A673 (cell line): ENCODE data around the gene GMCL2. TPM values are rescaled to one million over a fixed set of nuclear protein-coding genes. Genes with fewer than 3 reads are reported as not detected.

Experiments used
- BruUV-seq: library from RNA; stranded (reverse); fragments of 400-500 nt; replicated peaks from 2 replicates; lab custom pipeline; 2021; lab: Mats Ljungman, UMichigan
- CTCF ChIA-PET: fragments of 300-600 bp; sonication (Branson Sonifier 250); formaldehyde crosslinking; loops from one replicate; lab custom pipeline; 2022; ENCODE audit warnings: antibody characterized with exemption; lab: Charles Lee
- POLR2A ChIA-PET: fragments of 300-600 bp; sonication (Branson Sonifier 250); formaldehyde crosslinking; loops from one replicate; lab custom pipeline; 2022; ENCODE audit warnings: antibody characterized with exemption; ENCODE audit not compliant: low non-redundant PET; lab: Charles Lee
- DNase-seq: peaks from one replicate; pipeline ENCODE4 v3.0.0-alpha.2; 2015; ENCODE audit warnings: low spot score
- H3K27ac ChIP-seq: fragments of 200-600 bp; sonication (generic); 2 replicates; pipeline ENCODE4 v1.5.1; 2016; ENCODE audit warnings: mixed run types, low read depth, mild to moderate bottlenecking, mixed read lengths, antibody characterized with exemption, low read length; ENCODE audit not compliant: poor library complexity, severe bottlenecking
- H3K27me3 ChIP-seq: fragments of 200-600 bp; sonication (generic); replicated peaks from 2 replicates; pipeline ENCODE4 v1.6.1; 2017; ENCODE audit warnings: mixed run types, low read depth, mild to moderate bottlenecking, mixed read lengths, antibody characterized with exemption, low read length; ENCODE audit not compliant: insufficient read depth, poor library complexity
- H3K36me3 ChIP-seq: fragments of 200-600 bp; sonication (generic); 2 replicates; pipeline ENCODE4 v1.6.1; 2016; ENCODE audit warnings: mixed run types, mild to moderate bottlenecking, mixed read lengths, antibody characterized with exemption, low read length; ENCODE audit not compliant: insufficient read depth, poor library complexity, severe bottlenecking
- H3K4me1 ChIP-seq: fragments of 200-600 bp; sonication (generic); 2 replicates; pipeline ENCODE4 v1.6.1; 2017; ENCODE audit warnings: mixed run types, mild to moderate bottlenecking, mixed read lengths, antibody characterized with exemption, low read length; ENCODE audit not compliant: insufficient read depth, poor library complexity, severe bottlenecking
- H3K4me3 ChIP-seq: fragments of 200-600 bp; sonication (generic); 2 replicates; pipeline ENCODE4 v1.5.1; 2016; ENCODE audit warnings: low read depth, mixed run types, mild to moderate bottlenecking, mixed read lengths, low read length; ENCODE audit not compliant: poor library complexity, severe bottlenecking
- H3K9me3 ChIP-seq: fragments of 200-600 bp; sonication (generic); 2 replicates; pipeline ENCODE4 v1.6.1; 2016; ENCODE audit warnings: mixed run types, low read depth, mild to moderate bottlenecking, mixed read lengths, antibody characterized with exemption, low read length; ENCODE audit not compliant: poor library complexity, severe bottlenecking
- CTCF ChIP-seq: fragments of 300-800, 200-600 bp; sonication (generic); conservative IDR thresholded peaks from 2 replicates; pipeline ENCODE4 v1.5.1; 2017; ENCODE audit warnings: low read depth, mild to moderate bottlenecking, antibody characterized with exemption, low read length, moderate library complexity, mixed read lengths
- EZH2 ChIP-seq: fragments of 200-600 bp; sonication (generic); IDR thresholded peaks from 2 replicates; pipeline ENCODE4 v1.6.1; 2017; ENCODE audit warnings: borderline replicate concordance, low read depth, mild to moderate bottlenecking, mixed read lengths, antibody characterized with exemption, low read length; ENCODE audit not compliant: poor library complexity, severe bottlenecking
- intact Hi-C: fragments of 100-400 bp; cut with micrococcal nuclease; formaldehyde crosslinking; loops from one replicate; pipeline ENCODE4 v1.10.0; 2022; ENCODE audit not compliant: unreplicated experiment
- total RNA-seq: library from RNA; stranded (reverse); gene quantifications from 2 replicates; pipeline ENCODE4 v1.2.3, GENCODE V29; 2021

The GMCL2 gene
- total RNA-seq, 1 experiment from 2014 or later, result not detected

DNA sequence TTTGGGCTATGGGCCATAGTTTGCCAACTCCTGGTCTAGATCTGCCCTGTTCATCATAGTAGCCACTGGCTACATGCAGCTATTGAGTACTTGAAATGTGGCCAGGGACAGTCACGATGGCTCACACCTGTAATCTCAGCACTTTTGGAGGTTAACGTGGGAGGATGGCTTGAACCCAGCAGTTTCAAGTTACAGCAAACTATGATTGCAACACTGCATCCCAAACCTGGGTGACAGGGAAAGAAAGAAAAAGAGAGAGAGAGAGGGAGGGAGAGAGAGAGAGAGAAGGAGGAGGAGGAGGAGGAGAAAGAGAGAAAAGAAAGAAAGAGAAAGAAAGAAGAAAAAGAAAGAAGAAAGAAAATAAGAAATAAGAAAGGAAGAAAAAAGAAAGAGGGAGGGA, 5.1 kb upstream of the GMCL2 start:
- no peaks in the 10 kb centered on the region for H3K36me3 ChIP-seq
- H3K4me3 ChIP-seq, result no peak overlapping the region
- TF ChIP-seq CTCF (no peak), EZH2 (no peak)
- H3K27me3 ChIP-seq, result no peaks in the 10 kb centered on the region
- no peaks in the 10 kb centered on the region for H3K4me1 ChIP-seq
- no TSS peak for BruUV-seq
- H3K9me3 ChIP-seq, result no peaks in the 10 kb centered on the region
- DNase-seq, result no peak
- intact Hi-C loops, result no loop called here
- no peak overlapping the region for H3K27ac ChIP-seq
- POLR2A ChIA-PET, result no interaction called here
- CTCF ChIA-PET, result no interaction called here

DNA sequence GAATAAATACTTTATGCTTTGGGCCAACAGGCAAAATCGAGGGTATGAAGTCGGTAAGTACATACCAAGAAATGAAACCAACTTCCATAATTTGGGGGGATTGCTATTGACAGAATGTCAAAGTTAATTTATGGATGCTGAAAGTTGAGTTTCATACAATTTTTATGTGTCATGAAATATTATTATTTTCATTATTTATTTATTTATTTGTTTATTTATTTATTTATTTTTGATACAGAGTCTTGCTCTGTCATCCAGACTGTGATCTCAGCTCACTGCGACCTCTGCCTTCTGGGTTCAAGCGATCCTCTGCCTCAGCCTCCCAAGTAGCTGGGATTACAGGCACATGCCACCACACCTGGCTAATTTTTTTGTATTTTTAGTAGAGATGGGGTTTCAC, 4.5 kb upstream of the GMCL2 start:
- intact Hi-C loops, result no loop called here
- DNase-seq, result no peak
- H3K27me3 ChIP-seq, result no peaks in the 10 kb centered on the region
- TF ChIP-seq EZH2 (no peak), CTCF (no peak)
- POLR2A ChIA-PET, result no interaction called here
- H3K9me3 ChIP-seq, result no peaks in the 10 kb centered on the region
- no peaks in the 10 kb centered on the region for H3K36me3 ChIP-seq
- H3K27ac ChIP-seq, result no peak overlapping the region
- no TSS peak for BruUV-seq
- no peaks in the 10 kb centered on the region for H3K4me1 ChIP-seq
- CTCF ChIA-PET, result no interaction called here
- no peak overlapping the region for H3K4me3 ChIP-seq

DNA sequence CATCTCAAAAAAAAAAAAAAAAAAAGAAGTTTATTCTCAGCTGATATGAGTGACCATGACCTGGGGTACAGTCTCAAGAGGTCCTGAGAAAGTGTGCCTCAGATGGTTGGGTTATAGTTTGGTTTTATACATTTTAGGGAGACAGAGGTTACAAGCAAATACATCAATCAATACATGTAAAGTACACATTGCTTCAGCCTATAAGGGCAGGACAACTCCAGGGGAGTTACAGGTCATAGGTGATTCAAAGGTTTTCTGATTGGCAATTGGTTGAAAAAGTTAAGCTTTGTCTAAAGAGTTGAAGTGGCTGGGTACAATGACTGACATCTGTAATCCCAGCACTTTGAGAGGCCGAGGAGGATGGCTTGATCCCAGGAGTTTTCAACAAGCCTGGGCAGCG, 2.3 kb upstream of the GMCL2 start:
- intact Hi-C loops, result no loop called here
- H3K4me1 ChIP-seq, result no peaks in the 10 kb centered on the region
- H3K27ac ChIP-seq, result no peak overlapping the region
- DNase-seq, result no peak
- BruUV-seq, result no TSS peak
- no peaks in the 10 kb centered on the region for H3K9me3 ChIP-seq
- CTCF ChIA-PET, result no interaction called here
- H3K4me3 ChIP-seq, result no peak overlapping the region
- TF ChIP-seq CTCF (no peak), EZH2 (no peak)
- H3K36me3 ChIP-seq, result no peaks in the 10 kb centered on the region
- POLR2A ChIA-PET, result interaction anchor here (0.6 kb wide), 1 partner anchor 11 kb away, joined by 6 read pairs; no protein-coding TSS in a partner anchor
- no peaks in the 10 kb centered on the region for H3K27me3 ChIP-seq
